OCI-LY7 (cell line): ENCODE data around the gene CALHM6. TPM values are rescaled to one million over a fixed set of nuclear protein-coding genes. Genes with fewer than 3 reads are reported as not detected.
"Not testable (repeated sequence)": the region's sequence is repeated elsewhere in the genome, so short reads cannot be mapped to it uniquely, and the experiment has no call there.

ENCODE experiments used
- BruUV-seq: library from RNA; stranded (reverse); fragments of 400-500 nt; replicated peaks from 2 replicates; lab custom pipeline; 2021; lab: Mats Ljungman, UMichigan
- CTCF ChIA-PET: fragments of 300-600 bp; sonication (Branson Sonifier 250); formaldehyde crosslinking; loops from one replicate; lab custom pipeline; 2022; ENCODE audit warnings: antibody characterized with exemption; ENCODE audit not compliant: unreplicated experiment; lab: Charles Lee
- POLR2A ChIA-PET: fragments of 300-600 bp; sonication (Branson Sonifier 250); formaldehyde crosslinking; loops from one replicate; lab custom pipeline; 2022; ENCODE audit warnings: antibody characterized with exemption; lab: Charles Lee
- DNase-seq: peaks from one replicate; pipeline ENCODE4 v3.0.0-alpha.2; 2015; ENCODE audit warnings: low spot score
- H2AFZ ChIP-seq: fragments of 200-600 bp; sonication (generic), shearing (Covaris generic); 2 replicates; pipeline ENCODE4 v1.6.1; 2014; ENCODE audit warnings: mild to moderate bottlenecking, antibody characterized with exemption, low read length, moderate library complexity
- H3K27ac ChIP-seq: fragments of 200-600 bp; sonication (generic); 2 replicates; pipeline ENCODE4 v1.5.1; 2014; ENCODE audit warnings: mixed run types, low read depth, mild to moderate bottlenecking, moderate library complexity, low read length, inconsistent platforms; ENCODE audit not compliant: poor library complexity, severe bottlenecking
- H3K36me3 ChIP-seq: fragments of 200-600 bp; sonication (generic); 2 replicates; pipeline ENCODE4 v1.6.1; 2014; ENCODE audit warnings: mild to moderate bottlenecking, antibody characterized with exemption, low read length, moderate library complexity, mixed read lengths; ENCODE audit not compliant: insufficient read depth
- H3K4me1 ChIP-seq: fragments of 200-600 bp; sonication (generic); 2 replicates; pipeline ENCODE4 v1.5.1; 2014; ENCODE audit warnings: mild to moderate bottlenecking, low read length; ENCODE audit not compliant: insufficient read depth, poor library complexity, severe bottlenecking
- H3K4me2 ChIP-seq: fragments of 200-600 bp; sonication (generic); 2 replicates; pipeline ENCODE4 v1.6.1; 2014; ENCODE audit warnings: mild to moderate bottlenecking, low read length
- H3K4me3 ChIP-seq: fragments of 200-600 bp; sonication (generic); 2 replicates; pipeline ENCODE4 v1.5.1; 2014; ENCODE audit warnings: mild to moderate bottlenecking, low read depth, low read length; ENCODE audit not compliant: poor library complexity, severe bottlenecking
- H3K79me2 ChIP-seq: fragments of 200-600 bp; sonication (generic); 2 replicates; pipeline ENCODE4 v1.6.1; 2016; ENCODE audit warnings: low read depth, mild to moderate bottlenecking, low read length, moderate library complexity, mixed read lengths; ENCODE audit not compliant: insufficient read depth
- H3K9me2 ChIP-seq: fragments of 200-600 bp; sonication (generic); 2 replicates; pipeline ENCODE4 v1.6.1; 2016; ENCODE audit warnings: mild to moderate bottlenecking, low read length, mixed read lengths; ENCODE audit not compliant: insufficient read depth
- H3K9me3 ChIP-seq: fragments of 200-600 bp; sonication (generic); 2 replicates; pipeline ENCODE4 v1.6.1; 2014; ENCODE audit warnings: mild to moderate bottlenecking, mixed run types, low read length, mixed read lengths
- H4K20me1 ChIP-seq: fragments of 200-600 bp; sonication (generic); 2 replicates; pipeline ENCODE4 v1.6.1; 2014; ENCODE audit warnings: mild to moderate bottlenecking, antibody characterized with exemption, low read length, moderate library complexity, mixed read lengths; ENCODE audit not compliant: insufficient read depth
- EZH2phosphoT487 ChIP-seq: fragments of 200-600 bp; sonication (generic); IDR thresholded peaks from 2 replicates; pipeline ENCODE4 v1.6.1; 2018; ENCODE audit warnings: low read depth, borderline replicate concordance, mild to moderate bottlenecking, mixed run types, antibody characterized with exemption, low read length, moderate library complexity, mixed read lengths
- intact Hi-C: fragments of 100-400 bp; cut with micrococcal nuclease; formaldehyde crosslinking; loops from one replicate; pipeline ENCODE4 v1.10.0; 2022; ENCODE audit not compliant: unreplicated experiment
- total RNA-seq, 2 experiments: library from RNA; depleted of rRNA in 1 of 2; stranded (reverse); fragments of >200 nt in 1 of 2; shearing (Covaris generic) in 1 of 2; gene quantifications; 2 replicates each; pipeline ENCODE4 v1.2.3, GENCODE V29; 2014 to 2022
- TF ChIP-seq, protein P1 (sequence below): fragments of 200-600 bp; sonication (generic); conservative IDR thresholded peaks from 2 replicates; pipeline ENCODE4 v1.5.1; 2014; ENCODE audit warnings: mild to moderate bottlenecking, antibody characterized with exemption, low read length, moderate library complexity, mixed read lengths

CALHM6 gene
- total RNA-seq, 2 experiments from 2014 or later, result 1.8 TPM; not detected in 1

DNA sequence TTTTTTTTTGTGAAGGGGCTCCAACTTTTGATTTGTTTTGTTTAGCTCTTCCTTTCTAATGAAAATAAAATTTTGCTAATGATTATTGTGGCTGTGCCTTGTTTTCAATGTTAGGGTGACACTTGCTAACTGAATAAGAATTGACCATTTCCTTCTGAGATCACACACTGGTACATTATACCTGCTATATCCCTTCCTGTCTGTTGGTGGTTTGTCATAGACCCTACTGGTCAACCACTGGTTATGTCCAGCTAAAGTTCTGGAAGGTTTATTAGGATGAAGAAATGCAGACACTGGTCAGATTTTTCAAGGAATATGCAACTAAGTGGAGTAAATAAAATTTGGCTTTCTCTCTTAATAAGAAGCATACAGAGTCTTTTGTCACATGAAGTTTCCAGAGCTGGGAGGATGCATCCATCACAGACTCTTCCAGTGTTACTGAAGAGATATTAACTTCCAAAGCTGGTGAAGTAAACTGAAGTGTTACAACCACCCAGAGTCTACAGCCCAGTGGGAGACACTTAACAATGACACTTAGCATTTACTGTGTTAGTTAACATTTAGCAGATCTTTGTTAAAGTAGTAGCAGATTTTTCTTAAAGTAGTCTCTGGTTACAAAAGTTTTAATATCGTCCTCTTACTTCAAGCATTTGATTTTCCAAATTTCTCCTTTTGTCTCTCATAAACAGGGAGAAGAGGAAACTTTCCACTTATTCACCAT is 30.6 kb downstream of the CALHM6 start:
- intact Hi-C loops, result no loop called here
- Histone ChIP-seq H3K4me2 (no peak overlapping the region), H3K9me3 (no peaks in the 10 kb centered on the region), H3K79me2 (no peaks in the 10 kb centered on the region), H3K36me3 (no peaks in the 10 kb centered on the region), H3K4me3 (no peak overlapping the region), H3K9me2 (no peaks in the 10 kb centered on the region), H4K20me1 (no peaks in the 10 kb centered on the region), H3K27ac (no peak overlapping the region), H3K4me1 (no peaks in the 10 kb centered on the region), H2AFZ (no peak overlapping the region)
- POLR2A ChIA-PET, result no interaction called here
- TF ChIP-seq, protein P1, sequence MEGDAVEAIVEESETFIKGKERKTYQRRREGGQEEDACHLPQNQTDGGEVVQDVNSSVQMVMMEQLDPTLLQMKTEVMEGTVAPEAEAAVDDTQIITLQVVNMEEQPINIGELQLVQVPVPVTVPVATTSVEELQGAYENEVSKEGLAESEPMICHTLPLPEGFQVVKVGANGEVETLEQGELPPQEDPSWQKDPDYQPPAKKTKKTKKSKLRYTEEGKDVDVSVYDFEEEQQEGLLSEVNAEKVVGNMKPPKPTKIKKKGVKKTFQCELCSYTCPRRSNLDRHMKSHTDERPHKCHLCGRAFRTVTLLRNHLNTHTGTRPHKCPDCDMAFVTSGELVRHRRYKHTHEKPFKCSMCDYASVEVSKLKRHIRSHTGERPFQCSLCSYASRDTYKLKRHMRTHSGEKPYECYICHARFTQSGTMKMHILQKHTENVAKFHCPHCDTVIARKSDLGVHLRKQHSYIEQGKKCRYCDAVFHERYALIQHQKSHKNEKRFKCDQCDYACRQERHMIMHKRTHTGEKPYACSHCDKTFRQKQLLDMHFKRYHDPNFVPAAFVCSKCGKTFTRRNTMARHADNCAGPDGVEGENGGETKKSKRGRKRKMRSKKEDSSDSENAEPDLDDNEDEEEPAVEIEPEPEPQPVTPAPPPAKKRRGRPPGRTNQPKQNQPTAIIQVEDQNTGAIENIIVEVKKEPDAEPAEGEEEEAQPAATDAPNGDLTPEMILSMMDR, result no peak
- TF ChIP-seq EZH2phosphoT487, result no peak
- DNase-seq, result no peak
- no TSS peak for BruUV-seq
- CTCF ChIA-PET, result no interaction called here

DNA sequence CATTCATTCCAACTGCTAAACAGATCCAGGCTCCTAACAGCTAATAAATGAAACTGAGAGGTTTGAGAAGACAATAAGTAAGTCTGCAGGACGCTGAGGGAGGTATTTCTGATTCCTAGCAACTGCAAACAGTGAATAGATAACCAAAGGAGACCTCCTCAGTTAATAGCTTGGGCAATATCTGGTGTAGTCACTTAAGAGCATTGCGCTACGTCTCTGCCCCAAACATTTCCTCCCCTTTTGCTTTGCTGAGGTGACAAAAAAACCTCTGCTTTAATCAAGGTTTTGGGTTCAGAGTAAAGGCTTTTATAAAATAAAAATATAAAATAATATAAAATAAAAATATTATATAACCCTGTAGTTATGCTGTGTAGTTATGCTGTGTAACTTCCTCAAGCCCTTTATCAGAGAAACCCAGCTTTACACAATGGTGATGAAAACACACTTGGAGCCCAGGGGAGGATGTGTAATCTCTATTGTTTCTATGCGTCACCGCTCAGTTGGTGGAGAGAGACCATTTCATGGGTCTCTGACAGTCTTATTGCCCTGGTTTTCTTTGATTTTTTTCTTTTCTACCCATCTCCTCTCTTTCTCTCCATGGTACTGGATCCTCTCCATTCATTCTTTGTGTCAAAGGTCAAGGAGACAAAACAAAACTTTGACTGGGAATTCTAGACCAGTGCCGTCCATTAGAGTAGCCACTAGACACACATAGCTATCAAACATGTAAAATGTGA is 31.3 kb downstream of the CALHM6 start:
- no peak overlapping the region for H2AFZ ChIP-seq

DNA sequence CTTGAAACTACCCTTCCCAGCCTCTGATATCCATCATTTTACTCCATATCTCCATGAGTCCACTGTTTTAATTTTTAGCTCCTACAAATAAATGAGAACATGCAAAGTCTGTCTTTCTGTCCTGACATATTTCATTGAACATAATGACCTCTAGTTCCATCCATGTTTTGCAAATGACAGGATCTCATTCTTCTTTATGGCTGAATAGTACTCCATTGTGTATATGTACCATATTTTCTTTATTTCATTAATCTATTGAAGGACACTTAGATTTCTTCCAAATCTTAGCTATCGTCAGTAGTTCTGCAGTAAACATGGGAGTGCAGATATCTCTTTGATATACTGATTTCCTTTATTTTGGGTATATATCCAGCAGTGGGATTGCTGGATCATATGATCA is 34.0 kb downstream of the CALHM6 start:
- H3K4me1 ChIP-seq, H2AFZ ChIP-seq, CTCF ChIA-PET, H3K27ac ChIP-seq, DNase-seq, H3K79me2 ChIP-seq, H3K4me2 ChIP-seq, H3K9me3 ChIP-seq, BruUV-seq, H3K4me3 ChIP-seq, H4K20me1 ChIP-seq, intact Hi-C loops, H3K36me3 ChIP-seq, H3K9me2 ChIP-seq: not testable (repeated sequence)
- POLR2A ChIA-PET, result interaction anchor here (1.1 to 2.2 kb wide), 2 partner anchors 10 to 18 kb away, joined by 5 to 6 read pairs; no protein-coding TSS in a partner anchor

More for the DNA sequence above, 31.3 kb downstream of the CALHM6 start:
- intact Hi-C loops, result no loop called here
- H3K27ac ChIP-seq, result no peak overlapping the region
- ChIA-PET CTCF (no interaction called here), POLR2A (no interaction called here)
- no peaks in the 10 kb centered on the region for H3K9me2 ChIP-seq
- H4K20me1 ChIP-seq, result no peaks in the 10 kb centered on the region
- no peak for TF ChIP-seq EZH2phosphoT487
- TF ChIP-seq, protein P1, result no peak
- H3K36me3 ChIP-seq, result no peaks in the 10 kb centered on the region
- H3K4me1 ChIP-seq, result no peaks in the 10 kb centered on the region
- no peak for DNase-seq
- H3K4me3 ChIP-seq, result no peak overlapping the region
- no peaks in the 10 kb centered on the region for H3K79me2 ChIP-seq
- no peak overlapping the region for H3K4me2 ChIP-seq
- BruUV-seq, result no TSS peak
- no peaks in the 10 kb centered on the region for H3K9me3 ChIP-seq
